ENCODE data around the gene TEK.

GRCh38 chr9:27059412-27059811 lies 49.6 kb upstream of the TEK start:
- TF ChIP-seq TAF7 (tag; IDR thresholded peaks at IDR 0.05) (no peak), RAD21 (CRISPR knock-in tag; conservative IDR thresholded peaks at IDR 0.05 in 1 of 2, IDR thresholded peaks at IDR 0.05 in 1 of 2) (no peak), TEAD2 (tag; IDR thresholded peaks at IDR 0.05) (no peak), RCOR1 (IDR thresholded peaks at IDR 0.05; ENCODE audit: borderline replicate concordance in 1 of 2, low read depth in 2 of 2, low read length in 2 of 2) (no peak)
